Kidney (tissue), 14 donors: ENCODE data around the gene CLMP. TPM values are rescaled to one million over a fixed set of nuclear protein-coding genes. Genes with fewer than 3 reads are reported as not detected.
"Not testable (repeated sequence)": the region's sequence is repeated elsewhere in the genome, so short reads cannot be mapped to it uniquely, and the experiment has no call there.

Experiments used
- DNase-seq, 5 donors: peaks; one replicate each; pipeline ENCODE4 v3.0.0-alpha.2; 2013 to 2020
- FAIRE-seq: peaks from 2 replicates; lab custom pipeline; 2012; peaks lifted over from hg19 to GRCh38; lab: Jason Lieb, UNC
- H3K27ac ChIP-seq, 2 donors: one replicate each; pipeline ENCODE4 v1.7.0; 2013; ENCODE audit warnings: low read depth in 2 of 2, low read length in 2 of 2, inconsistent platforms in 1 of 2
- H3K27me3 ChIP-seq: one replicate; pipeline ENCODE4 v1.7.1; 2013; ENCODE audit warnings: low read length, inconsistent platforms; ENCODE audit not compliant: control insufficient read depth, insufficient read depth
- H3K36me3 ChIP-seq, 3 donors: one replicate each; pipeline versions ENCODE4 v1.7.0 to v1.7.1; 2013; ENCODE audit warnings: low read length in 3 of 3, control low read depth in 1 of 3, inconsistent platforms in 1 of 3; ENCODE audit not compliant: insufficient read depth in 3 of 3, control insufficient read depth in 2 of 3
- H3K4me1 ChIP-seq, 3 donors: one replicate each; pipeline versions ENCODE4 v1.7.0 to v1.7.1; 2013; ENCODE audit warnings: low read length in 3 of 3, inconsistent platforms in 1 of 3, low read depth in 1 of 3; ENCODE audit not compliant: control insufficient read depth in 2 of 3, insufficient read depth in 2 of 3
- H3K4me3 ChIP-seq, 3 donors: one replicate each; pipeline versions ENCODE4 v1.7.0 to v1.8.1; 2013; ENCODE audit warnings: low read length in 3 of 3, control low read depth in 1 of 3, inconsistent platforms in 1 of 3
- H3K9ac ChIP-seq, 3 donors: one replicate each; pipeline versions ENCODE4 v1.7.0 to v1.7.1; 2013; ENCODE audit warnings: low read length in 3 of 3, control low read depth in 1 of 3, inconsistent platforms in 1 of 3
- H3K9me3 ChIP-seq, 3 donors: one replicate each; pipeline versions ENCODE4 v1.7.0 to v1.7.1; 2013; ENCODE audit warnings: low read length in 3 of 3, control low read depth in 1 of 3, inconsistent platforms in 1 of 3; ENCODE audit not compliant: control insufficient read depth in 2 of 3, insufficient read depth in 1 of 3
- CTCF ChIP-seq: IDR thresholded peaks from 3 replicates; pipeline ENCODE4 v1.5.1; 2012; ENCODE audit warnings: mild to moderate bottlenecking, moderate library complexity, borderline replicate concordance; ENCODE audit not compliant: insufficient read depth; ENCODE audit errors: extremely low read depth
- intact Hi-C: fragments of 100-400 bp; cut with DNase I; formaldehyde crosslinking; loops from one replicate; pipeline ENCODE4 v1.11.1; 2022
- polyA plus RNA-seq: library from polyadenylated mRNA; stranded (reverse); fragments of 350-450 nt; fragmentation: Illumina TruSeq; extraction: RNeasy Lipid Tissue Mini Kit (QIAGEN cat#74804); gene quantifications from one replicate; pipeline ENCODE4 v1.2.3, GENCODE V29; 2014; ENCODE audit warnings: low read depth, low replicate concordance; ENCODE audit not compliant: insufficient read depth
- total RNA-seq: library from RNA; stranded (reverse); fragmentation: NEBNext Ultra II Directional; extraction: Animal tissue kit (Norgen Biotek cat#: 25700); gene quantifications from one replicate; pipeline ENCODE4 v1.2.1, GENCODE V29; 2021
- donor health status: control.
- donor health status: control.
- donor health status: control.
- donor health status: control.
- donor health status: control.
- donor health status: DM: yes; HTN: yes; CAD: no.
- donor health status: Normal renal cell carcinoma (clear cell type).

The CLMP gene
- total and polyA plus RNA-seq, 2 donors from 2014 or later, result 1.2 to 6.8 TPM

- DNase-seq (no peak), FAIRE-seq (no peak)
- Histone ChIP-seq H3K27ac (no peak overlapping the region), H3K4me3 (no peak overlapping the region), H3K4me1 (no peaks in the 10 kb centered on the region), H3K9me3 (no peaks in the 10 kb centered on the region), H3K36me3 (no peaks in the 10 kb centered on the region), H3K27me3 (no peaks in the 10 kb centered on the region), H3K9ac (no peak overlapping the region)
- TF ChIP-seq CTCF, result no peak
- intact Hi-C loops, result no loop called here
Observed at GRCh38 chr11:123159183-123159857, 35.7 kb downstream of the CLMP start.

- no peak overlapping the region for H3K27ac ChIP-seq
- no peak for FAIRE-seq
- intact Hi-C loops, result no loop called here
Observed at GRCh38 chr11:123158033-123159003, 36.7 kb downstream of the CLMP start.

GRCh38 chr11:123152951-123153350 is 42.1 kb downstream of the CLMP start:
- no peaks in the 10 kb centered on the region for H3K27me3 ChIP-seq
- H3K9me3 ChIP-seq, result no peaks in the 10 kb centered on the region
- H3K36me3 ChIP-seq, result no peaks in the 10 kb centered on the region
- no peak for TF ChIP-seq CTCF
- DNase-seq (peak in 3 of 5 donors; percentile 44 to 83 (median 81)), FAIRE-seq (no peak)
- H3K9ac ChIP-seq, result no peak overlapping the region
- H3K27ac ChIP-seq, result no peak overlapping the region
- H3K4me3 ChIP-seq, result no peak overlapping the region
- no peaks in the 10 kb centered on the region for H3K4me1 ChIP-seq
- intact Hi-C loops, result no loop called here

More at GRCh38 chr11:123158033-123159003, 36.7 kb downstream of the CLMP start:
- Histone ChIP-seq H3K4me1 (no peaks in the 10 kb centered on the region), H3K4me3 (no peak overlapping the region), H3K27me3 (no peaks in the 10 kb centered on the region), H3K36me3 (no peaks in the 10 kb centered on the region), H3K9ac (no peak overlapping the region), H3K9me3 (no peaks in the 10 kb centered on the region)
- TF ChIP-seq CTCF, result no peak
- DNase-seq, result no peak

GRCh38 chr11:123152346-123152745 is 42.7 kb downstream of the CLMP start:
- H3K4me3 ChIP-seq, H3K4me1 ChIP-seq, intact Hi-C loops, H3K36me3 ChIP-seq, DNase-seq, H3K27ac ChIP-seq, FAIRE-seq, H3K9me3 ChIP-seq, H3K27me3 ChIP-seq, H3K9ac ChIP-seq: not testable (repeated sequence)
